ENCODE results near the gene FDX2.
A peak's percentile ranks its signal among the peaks of the same experiment; 100 is the strongest.

Gene FDX2

DNA sequence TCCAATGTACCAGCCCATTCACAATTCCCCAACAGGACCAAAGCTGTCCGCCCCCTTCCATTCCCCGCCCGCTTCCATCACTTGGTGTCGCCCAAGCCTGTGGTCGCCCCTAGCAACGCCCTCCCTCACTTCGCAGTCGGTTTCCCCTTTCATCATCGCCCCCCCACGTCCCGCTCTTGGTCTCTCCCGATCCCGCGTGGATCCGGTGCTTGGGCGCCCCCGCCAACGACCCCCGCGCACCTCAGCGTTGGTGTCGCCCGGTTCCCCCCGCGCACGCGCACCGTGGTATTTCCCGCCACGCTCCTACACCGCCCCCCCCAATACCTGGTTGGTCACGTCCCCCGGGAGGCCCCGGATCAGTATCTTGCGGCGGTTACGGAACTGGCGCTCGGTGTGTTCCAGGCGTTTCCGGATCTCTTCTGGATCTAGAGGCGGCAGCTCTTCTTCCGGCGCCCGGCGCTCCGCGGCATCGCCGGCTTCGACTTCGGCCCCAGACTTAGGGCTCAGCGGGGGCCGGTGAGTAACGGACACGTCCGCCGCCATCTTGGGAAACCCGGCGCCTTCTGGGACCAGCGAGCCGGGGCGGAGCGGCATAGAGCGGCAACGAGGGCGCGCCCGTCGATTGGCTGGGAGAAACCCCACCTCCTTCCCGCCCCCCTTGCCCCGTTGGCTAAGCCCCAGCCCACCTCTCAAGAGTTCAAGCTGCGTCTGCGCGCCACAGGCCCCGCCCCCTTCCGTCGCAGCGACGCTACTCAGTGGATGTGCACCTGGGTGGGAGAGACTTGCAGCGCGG, 17.3 kb upstream of the FDX2 start, which contains the start of gene RAVER1:
RAVER1 (minus strand) TSS at position 565 of the 793 bp plus-strand sequence; CDS start at position 543, 22 bp downstream.
- DNase-seq (ENCODE audit: low read depth) = peak; percentile 98

DNA sequence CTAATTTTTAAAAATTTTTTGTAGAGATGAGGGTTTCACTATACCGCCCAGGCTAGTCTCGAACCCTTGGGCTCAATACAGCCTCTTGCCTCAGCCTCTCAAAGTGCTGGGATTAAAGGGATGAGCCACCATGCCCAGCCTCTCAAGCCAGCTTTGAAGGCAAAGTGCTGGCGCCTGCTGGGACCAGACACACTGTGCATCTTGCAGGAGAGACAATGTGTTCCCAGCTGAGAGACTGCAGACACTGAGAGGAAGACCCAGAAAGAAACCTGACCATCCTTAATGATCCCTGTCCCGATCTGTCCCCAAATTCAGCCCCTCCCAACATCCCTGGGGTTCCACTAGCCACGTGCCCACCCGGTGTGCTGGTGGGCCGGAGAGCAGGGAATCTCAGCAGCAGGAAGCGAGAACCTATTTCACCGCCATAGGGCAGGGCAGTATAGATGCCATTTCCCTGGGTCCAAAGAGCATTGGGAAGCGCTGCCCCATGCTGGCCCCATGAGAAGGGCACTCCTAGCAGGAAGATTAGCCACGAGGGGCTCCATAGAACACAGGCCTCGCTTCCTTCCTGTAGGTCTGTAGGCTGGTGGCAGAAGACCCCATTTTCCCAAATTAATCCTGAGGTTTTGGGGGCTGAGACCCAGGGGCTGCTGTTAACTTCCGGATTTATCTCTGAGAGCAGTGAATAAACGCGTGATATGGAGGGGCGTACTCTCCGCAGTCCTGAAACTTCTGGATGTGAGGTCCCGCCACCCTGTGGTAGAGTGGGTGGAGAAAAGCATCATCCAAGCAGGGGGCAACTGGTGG, 16.5 kb upstream of the FDX2 start:
- no peak for DNase-seq (ENCODE audit: low read depth)

DNA sequence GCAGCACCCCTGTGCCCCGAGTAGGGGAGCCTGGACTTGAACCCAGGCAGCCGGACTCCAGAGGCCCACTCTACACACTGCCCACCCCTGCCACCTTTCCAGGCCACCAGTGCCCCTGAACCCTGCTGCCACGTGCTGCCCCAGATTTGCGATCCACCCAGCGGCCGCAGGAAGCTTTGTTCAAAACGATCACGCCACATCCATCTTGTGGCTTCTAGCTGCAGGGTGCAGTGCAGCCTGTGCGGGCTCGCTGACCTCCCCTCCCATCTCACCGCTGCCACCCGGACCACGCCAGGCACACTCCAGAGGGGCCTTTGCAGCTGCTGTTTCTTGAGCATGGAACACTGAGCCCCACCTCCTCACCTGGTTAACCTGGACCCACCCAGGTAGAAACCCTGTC, 13.7 kb upstream of the FDX2 start:
- DNase-seq (ENCODE audit: low read depth) = no peak

DNA sequence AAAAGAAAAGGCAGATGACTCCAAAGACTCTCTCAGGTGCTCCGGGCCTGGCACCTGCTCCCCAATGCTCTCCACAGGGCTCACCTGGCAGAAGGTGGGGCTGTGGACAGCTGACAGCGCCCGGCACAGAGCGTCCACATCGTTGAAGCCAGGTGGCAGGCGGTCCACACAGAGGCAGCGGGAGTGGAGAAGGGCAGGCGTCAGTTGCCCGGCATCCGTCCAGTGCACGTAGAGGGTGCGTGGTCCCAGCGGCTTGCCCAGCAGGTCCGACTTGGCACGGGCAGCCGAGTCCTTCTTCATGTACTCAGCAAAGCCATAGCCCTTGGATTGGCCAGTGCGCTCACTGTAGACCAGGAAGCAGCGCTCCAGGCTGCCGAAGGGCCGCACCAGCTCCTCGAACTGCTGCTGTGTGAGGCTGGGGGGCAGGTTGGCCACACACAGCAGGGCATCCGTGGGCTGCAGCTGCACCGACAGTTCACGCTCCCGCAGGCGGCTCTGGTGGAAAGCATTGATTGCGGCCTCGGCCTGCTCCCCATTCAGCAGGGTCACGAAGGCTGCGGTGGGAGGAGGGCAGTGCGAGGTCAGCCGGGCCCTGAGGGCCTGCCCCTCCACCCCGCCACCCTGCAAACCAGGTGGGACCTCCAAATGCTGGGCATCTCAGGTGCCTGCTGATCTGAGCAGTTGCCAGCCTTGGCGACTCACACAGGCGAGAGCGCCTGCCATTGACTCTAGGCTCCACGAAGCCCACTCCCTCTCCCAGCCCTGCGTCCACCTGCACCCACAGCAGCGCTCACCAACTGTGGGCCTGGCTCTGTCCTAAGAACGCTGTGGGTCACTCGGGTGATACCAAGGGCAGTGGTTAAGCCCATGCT, 13.0 kb upstream of the FDX2 start:
- no peak for DNase-seq (ENCODE audit: low read depth)

DNA sequence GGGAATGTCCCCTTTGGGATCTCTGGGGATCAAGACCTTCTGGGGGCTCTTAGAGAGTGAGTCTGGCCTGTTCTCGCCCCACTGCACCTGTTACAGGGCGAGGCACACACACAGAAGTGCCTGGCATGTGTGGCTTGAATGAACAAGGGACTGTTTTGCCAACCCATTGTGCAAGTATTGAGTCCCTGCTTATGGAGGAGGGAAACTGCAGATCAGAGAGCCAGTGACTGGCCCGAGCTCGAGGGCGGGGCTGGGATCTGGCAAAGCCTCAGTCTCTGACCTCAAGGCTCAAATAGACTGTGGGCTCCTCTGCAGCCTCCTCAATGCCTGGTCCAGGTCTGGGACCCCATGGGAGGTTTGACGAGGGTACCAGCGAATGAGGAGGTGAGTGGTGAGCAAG, 12.0 kb upstream of the FDX2 start:
- DNase-seq (ENCODE audit: low read depth) = no peak

DNA sequence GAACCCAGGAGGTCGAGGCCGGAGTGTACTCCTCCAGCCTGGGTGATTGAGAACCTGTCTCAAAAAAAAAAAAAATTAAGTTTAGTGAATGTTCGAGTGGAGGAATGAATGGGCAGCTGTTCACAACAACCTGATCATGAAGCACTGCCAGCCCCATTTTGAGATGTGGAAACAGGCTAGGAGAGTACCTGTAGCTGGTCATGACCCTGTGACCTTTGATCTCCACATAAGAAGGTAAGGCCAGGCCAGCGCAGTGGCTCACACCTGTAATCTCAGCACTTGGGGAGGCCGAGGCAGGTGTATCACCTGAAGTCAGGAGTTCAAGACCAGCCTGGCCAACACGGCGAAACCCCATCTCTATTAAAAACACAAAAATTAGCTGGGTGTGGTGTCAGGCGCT, 9.9 kb upstream of the FDX2 start:
- no peak for DNase-seq (ENCODE audit: low read depth)

DNA sequence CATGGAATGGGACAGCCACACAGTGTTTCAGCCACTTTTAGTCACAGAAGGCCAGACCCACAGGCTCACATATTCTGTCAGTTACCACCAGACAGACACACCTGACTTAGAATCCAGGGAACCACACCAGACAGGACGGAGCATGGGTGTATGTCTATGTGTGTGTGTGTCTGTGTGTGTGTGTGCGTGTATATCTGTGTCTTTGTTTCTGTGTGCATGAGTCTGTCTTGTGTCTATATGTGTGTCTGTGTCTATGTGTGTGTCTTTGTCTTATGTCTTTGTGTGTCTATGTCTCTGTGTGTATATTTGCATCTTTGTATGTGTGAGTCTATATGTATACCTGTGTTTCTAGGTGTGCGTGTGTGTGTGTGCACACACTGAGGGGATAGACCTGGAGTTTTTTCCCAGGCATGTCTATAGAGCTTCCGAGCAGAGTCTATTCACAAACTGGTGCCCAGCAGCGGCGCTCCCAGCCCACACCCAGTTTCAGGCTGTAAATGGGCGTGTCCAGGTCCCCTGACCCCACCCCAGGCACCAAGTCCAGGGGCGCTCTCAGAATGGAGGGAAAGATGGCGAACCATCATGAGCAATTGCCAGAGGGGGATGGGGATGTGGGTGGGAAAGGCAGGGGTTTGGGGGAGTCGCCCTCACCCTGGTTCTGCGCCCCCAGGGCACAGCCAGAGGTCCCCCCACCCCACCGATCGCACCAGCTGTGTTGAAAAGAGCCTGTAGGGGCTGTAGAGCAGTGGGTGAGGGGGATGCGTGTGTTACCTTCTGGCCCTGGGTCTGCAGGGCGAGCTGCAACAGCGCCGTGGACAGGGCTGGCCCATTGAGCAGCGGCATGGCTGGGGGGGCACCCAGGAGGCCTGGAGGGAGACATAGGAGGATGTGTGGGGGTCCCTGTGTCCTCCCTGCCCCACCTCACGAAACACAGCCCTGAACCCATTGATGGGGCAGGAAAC, 6.3 kb upstream of the FDX2 start:
- DNase-seq (ENCODE audit: low read depth) = no peak

DNA sequence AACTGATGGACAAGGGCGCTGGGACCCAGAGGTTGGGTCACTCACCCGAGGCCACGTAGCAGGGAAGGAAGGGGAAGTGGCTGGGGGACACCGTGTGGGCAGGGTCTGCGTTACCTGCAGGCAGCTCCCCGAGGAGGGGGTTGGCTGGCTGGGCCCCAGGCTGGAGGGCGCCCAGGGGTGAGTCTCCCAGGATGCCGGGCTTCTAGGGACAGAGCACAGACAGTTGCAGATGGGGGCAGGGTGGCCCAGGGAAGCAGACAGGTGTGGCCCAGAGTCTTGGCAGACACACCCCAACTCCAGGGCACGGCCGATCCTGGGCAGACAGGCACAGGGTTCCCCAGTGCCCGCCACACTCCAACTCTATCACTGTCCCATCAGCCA, 5.6 kb upstream of the FDX2 start:
- DNase-seq (ENCODE audit: low read depth) = no peak

DNA sequence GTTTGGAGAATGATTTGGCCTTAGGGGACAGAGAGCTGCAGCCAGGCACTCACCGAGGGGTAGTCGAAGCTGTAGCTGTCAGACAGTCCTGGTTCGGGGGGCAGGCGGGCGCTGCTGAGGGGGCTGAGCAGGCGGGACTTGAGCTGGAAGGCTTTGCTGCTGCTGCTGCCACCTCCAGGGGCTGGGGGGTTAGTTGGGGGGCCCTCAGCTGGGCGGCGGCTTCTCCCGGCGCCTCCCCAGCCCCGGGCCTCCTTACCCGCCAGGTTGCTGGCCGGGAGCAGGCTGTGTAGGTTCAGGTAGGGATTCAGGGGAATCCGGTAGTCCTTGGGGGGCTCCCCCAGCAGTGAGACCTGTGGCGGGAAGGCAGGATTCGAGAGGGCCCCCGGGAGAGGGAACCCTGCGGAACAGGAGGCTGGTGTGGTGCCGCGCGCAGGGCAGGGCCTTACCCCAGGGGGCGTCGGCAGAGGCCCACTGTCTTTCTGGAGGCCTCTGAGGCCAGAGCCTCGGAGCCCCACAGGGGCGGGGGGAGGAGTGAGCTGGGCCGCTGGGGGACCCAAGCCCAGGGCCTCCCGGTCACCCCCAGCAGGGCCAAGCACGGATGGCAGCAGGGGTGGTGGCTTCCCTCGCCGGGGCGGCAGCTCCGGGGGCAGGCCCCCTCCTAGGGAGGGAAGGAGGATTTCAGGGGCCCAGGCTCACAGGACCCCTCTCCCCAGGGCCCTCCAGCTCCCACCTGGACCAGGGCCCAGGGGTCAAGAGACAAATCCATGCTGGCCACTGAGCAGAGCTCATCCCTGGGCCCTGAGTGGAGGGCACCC, 5.0 kb upstream of the FDX2 start:
- no peak for DNase-seq (ENCODE audit: low read depth)

DNA sequence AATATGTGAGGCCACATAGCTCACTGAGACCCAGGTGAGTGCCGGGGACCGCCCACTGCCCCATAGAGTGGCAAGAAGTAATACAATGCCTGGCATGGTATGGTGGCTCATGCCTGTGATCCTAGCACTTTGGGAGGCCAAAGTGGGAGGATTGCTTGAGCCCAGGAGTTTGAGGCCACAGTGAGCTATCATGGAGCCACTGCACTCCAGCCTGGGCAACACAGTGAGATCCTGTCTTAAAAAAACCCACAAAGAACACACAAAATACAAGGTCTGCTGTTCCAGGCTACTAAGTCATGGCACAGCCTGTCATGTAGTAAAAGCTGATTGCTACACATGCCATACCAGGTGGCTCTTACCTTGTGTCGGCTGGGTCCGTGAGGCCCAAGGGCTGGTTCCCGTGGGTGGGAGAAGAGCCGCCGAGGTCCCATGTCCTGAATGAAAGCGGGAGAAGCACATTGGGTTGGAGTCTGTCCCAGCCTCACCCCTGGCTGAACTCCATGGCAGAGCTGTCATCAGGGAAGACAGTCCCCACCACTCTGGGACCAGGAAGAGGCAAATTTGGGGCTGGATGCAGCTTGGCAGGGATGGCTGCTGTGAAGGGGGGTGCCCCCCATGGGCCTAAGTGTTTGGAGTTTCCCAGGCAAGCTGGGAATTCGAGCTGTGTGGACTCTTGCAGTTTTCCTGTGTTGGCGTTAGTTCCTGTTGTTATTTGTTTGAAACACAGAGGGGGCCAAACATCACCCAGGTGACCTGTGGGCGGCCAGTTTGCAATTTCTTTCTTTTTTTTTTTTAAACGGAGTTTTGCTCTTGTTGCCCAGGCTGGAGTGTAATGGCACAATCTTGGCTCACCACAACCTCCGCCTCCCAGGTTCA, 3.2 kb upstream of the FDX2 start:
- DNase-seq (ENCODE audit: low read depth) = no peak

DNA sequence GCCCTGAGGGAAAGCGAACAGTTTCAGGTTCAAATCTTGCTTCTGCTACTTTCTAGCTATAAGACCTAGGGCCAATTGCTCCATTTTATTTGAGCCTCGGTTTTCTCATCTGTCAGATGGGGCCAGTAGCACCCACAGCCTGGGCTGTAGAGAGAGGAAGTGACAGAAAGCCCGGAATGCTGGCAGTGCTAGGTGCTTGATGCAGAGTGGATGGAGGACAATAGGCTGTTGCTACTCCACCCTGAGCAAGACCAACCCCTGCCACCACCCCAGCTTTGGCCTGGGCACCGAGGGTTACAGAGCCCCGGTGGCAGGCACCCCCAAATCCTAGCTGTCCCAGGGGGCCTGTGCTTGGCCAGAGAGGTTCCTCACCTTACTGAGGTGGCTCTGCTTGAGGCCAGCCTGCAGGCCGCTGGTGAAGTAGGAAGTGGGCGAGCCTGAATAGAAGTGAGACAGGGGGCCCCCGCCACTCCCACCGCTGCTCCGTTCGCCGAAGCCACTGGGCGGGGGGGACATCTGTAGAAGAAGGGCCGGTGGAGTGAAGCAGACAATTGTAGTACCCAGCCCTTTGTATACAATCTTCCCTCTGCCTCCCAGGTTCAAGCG, 2.1 kb upstream of the FDX2 start:
- DNase-seq (ENCODE audit: low read depth) = no peak

DNA sequence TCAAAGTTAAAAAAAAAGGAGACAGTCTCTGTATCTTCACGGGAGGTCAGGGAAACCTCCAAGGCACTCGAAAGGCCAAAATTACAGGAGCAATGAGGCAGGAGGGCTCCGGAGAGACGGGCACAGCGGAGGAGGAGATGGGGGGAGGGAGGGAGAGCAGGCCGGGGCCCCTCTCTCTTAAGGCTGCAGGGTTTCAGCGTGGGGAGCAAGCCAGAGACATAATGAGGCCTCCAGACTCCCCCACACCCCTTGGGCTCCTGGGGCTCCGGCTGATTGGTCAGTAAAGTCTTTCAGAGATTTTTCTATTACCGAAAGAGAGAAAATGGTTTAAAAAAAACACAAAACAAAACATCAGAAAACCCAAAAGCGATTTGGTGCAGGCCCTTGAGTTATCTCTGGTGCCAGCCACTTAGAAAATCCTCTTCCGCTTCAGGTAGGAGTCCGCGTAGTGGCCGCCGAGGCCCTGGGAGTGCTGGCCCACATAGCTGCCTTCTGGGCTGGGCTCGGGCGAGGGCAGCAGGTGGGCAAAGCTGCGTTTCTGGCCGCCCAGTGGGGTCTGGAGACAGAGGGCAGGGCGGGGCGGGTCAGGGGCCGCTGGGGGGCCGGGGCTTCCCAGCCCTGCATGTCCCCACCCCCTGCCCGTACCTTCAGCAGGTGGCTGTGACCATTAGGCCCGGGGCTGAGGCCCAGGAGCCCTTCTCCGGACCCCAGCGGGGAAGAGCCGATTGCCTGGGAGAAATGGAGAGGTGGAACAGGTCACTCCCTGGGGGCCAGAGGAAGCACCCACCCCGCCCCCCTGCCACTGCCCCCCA, 1.4 kb upstream of the FDX2 start:
- DNase-seq (ENCODE audit: low read depth) = no peak

DNA sequence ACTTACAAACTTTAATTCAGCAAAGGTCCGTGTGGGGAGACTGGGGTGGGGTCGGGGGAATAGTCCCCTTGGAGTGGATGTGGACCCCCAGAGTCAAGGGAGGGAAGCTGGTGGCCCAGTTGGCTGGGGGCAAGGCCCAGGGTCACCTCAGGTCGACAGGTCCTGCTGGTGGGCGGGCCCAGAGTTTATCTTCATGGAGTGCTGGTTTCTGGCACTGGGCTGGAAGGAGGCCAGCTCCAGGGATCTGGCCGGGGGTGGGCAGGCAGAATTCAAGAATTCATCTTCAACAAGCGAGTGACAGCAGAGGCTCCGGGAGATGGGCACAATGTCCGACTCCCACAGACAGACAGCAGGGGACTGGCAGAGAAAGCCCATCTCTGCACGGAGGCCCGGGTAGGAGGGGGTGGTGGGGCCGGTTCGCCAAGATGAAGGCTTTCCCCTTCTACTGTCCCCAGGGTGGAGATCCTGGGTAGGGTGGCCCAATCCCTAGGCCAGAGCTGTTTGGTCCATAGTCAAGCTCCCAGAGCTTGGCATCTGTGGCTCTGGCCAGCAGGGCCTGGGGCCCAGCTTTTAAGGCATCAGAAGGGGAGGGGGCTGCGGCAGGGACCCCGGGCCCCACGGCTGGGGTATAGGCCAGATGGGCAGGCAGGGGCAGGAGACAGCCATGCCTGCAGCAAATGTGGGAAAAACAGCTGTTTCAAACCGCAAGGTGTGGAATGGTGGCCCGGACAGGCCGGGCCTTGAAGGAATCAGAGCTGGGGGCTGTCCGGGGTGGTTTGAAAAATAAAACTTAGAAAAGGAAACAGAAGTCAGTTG, 622 bp upstream of the FDX2 start:
- DNase-seq (ENCODE audit: low read depth) = no peak

DNA sequence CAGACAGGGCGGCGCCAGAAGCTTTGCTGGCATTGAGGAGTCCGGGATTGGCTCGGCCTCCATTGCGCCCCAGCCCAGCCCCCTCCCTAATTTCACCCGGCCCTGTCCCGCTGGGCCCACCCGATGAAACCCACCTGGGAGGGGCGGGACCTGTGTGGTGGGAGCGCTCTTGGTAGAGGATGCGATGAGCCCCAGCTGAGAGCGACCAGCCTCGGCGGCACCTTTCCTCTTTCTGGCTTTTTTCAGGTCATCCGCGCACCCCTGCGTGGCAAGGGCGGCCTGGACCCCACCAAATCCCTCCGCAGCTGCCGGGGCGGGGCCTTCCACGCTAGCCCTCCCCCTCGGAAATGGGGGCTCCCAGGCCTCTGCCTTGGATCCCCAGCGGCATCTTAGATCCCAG, 6.4 kb downstream of the FDX2 start, which contains the start of gene ZGLP1:
ZGLP1 (minus strand) TSS at position 393 of the 400 bp plus-strand sequence.
- no peak for DNase-seq (ENCODE audit: low read depth)

DNA sequence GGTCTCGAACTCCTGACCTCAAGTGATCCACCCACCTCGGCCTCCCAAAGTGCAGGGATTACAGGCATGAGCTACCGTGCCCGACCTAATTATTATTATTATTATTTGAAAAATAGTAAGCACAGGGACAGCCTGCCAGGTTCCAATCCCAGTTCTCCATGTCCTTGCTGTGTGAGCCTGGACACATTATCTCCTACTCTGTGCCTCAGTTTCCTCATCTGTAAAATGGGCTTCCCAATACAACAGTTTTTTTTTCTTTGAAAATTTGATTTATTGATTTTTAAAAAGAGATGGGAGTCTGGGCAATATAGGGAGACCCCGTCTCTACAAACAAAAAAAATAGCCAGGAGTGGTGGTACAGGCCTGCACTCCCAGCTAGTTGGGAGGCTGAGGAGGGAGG, 9.5 kb downstream of the FDX2 start:
- no peak for DNase-seq (ENCODE audit: low read depth)

DNA sequence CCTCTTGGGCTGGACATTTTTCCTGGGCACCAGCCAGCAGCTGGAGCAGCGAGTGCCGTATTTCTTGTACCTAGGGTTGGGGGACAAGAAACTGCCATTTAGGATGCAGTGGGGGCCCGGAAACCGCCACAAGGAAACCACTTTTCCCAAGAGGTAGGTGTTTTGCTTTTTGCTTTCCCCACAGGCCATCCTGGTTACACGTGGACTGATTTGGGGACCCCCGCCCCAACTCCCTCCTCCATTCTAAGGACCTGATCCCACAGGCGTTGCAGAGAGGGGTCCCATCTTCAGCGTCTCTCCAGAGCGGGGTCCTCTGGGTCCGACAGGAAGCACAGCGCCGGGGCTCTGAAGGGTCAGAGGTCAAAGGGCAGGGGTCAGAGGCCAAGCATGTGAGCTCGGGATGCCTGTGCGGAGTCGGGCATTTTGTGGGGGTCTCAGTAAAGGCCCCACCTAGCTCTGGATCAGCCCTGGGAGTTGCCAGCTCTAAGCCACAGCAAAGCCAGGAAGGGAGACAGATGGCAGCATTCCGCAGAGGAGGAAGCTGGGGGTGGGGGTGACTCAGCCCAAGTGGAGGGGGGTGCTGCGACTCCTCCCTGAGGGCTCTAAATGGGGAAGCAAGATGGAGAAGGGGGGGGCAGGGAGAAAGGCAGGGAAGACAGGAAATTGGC, 10.5 kb downstream of the FDX2 start:
- DNase-seq (ENCODE audit: low read depth) = no peak

Data from stimulated activated CD8-positive, alpha-beta memory T cell treated with anti-CD3 and anti-CD28 coated beads, Interleukin-4, amount 100 ng/mL, for 24 hours (primary cell).